ENCODE measurements around the gene CDKN1C. TPM values are rescaled to one million over a fixed set of nuclear protein-coding genes. Genes with fewer than 3 reads are reported as not detected.

CDKN1C gene
- polyA plus RNA-seq, 1 of the 3 experiments (the other 2 are of a cell fraction): 1.6 TPM

GRCh38 chr11:2897048-2897447, 11.5 kb upstream of the CDKN1C start:
- Histone ChIP-seq H3K27ac (ENCODE audit: low read depth in 2 of 2, low read length in 1 of 2) (no peak overlapping the region), H3K27me3 (ENCODE audit: insufficient read depth) (no peaks in the 10 kb centered on the region), H3K9ac (no peak overlapping the region), H3K79me2 (ENCODE audit: insufficient read depth) (no peaks in the 10 kb centered on the region), H3K4me1 (ENCODE audit: control insufficient read depth in 1 of 2, insufficient read depth in 2 of 2, low read depth in 1 of 2, low read length in 1 of 2) (peaks cover 15 to 17% of the 10 kb centered on the region in 2 experiments; a peak in 3 of 4 replicates), H3K4me2 (no peak overlapping the region), H3K4me3 (ENCODE audit: low read depth in 2 of 2, low read length in 1 of 2) (no peak overlapping the region), H3K9me3 (no peaks in the 10 kb centered on the region), H2AFZ (ENCODE audit: low read depth) (no peak overlapping the region), H3F3A (replicated peaks; ENCODE audit: insufficient read depth) (peaks cover 7% of the 10 kb centered on the region), H4K20me1 (ENCODE audit: insufficient read depth) (no peaks in the 10 kb centered on the region), H3K36me3 (replicated peaks in 1 of 2; ENCODE audit: control insufficient read depth in 1 of 2, insufficient read depth in 2 of 2, low read length in 1 of 2) (no peaks in the 10 kb centered on the region), H3K9me2 (no peaks in the 10 kb centered on the region)
- CTCF ChIA-PET: interaction anchor here (16.8 kb wide), 1 partner anchor 360 kb away, joined by 1016 read pairs; no protein-coding TSS in a partner anchor
- WGBS (ENCODE audit: low lambda C conversion rate): no CpG with 5 or more reads among the region's 6 CpGs
- no peak for DNase-seq
- POLR2A ChIA-PET: no interaction called here
- no peak for TF ChIP-seq SMC3 (IDR thresholded peaks at IDR 0.05; ENCODE audit: low read depth, low read length)
- TF ChIP-seq, protein P1, sequence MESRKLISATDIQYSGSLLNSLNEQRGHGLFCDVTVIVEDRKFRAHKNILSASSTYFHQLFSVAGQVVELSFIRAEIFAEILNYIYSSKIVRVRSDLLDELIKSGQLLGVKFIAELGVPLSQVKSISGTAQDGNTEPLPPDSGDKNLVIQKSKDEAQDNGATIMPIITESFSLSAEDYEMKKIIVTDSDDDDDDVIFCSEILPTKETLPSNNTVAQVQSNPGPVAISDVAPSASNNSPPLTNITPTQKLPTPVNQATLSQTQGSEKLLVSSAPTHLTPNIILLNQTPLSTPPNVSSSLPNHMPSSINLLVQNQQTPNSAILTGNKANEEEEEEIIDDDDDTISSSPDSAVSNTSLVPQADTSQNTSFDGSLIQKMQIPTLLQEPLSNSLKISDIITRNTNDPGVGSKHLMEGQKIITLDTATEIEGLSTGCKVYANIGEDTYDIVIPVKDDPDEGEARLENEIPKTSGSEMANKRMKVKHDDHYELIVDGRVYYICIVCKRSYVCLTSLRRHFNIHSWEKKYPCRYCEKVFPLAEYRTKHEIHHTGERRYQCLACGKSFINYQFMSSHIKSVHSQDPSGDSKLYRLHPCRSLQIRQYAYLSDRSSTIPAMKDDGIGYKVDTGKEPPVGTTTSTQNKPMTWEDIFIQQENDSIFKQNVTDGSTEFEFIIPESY (IDR thresholded peaks at IDR 0.05; ENCODE audit: borderline replicate concordance, low read depth): no peak
- no peak for TF ChIP-seq MXI1 (IDR thresholded peaks at IDR 0.05; ENCODE audit: low read depth, low read length)
- no peak for TF ChIP-seq GABPA (IDR thresholded peaks at IDR 0.05; ENCODE audit: low read depth)

DNA sequence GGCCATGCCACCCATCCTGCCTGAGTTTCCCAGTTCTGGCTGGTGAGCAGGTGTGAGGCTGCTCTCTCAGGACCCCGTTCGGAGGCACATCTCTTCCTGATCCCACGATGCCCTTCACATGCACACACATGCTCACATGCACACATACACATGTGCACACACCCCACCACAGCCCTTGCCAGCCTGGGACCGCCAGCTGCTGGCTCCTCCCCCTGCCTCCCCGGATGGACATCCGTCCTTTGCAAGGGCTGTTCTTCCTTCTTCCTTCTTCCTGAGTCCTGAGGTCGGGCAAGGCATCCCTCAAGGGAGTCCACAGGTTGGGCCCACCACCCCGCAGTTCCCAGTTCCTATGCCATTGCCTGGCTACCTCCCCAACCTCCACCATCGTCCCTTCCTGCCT, 10.5 kb upstream of the CDKN1C start:
- no peaks in the 10 kb centered on the region for H3K79me2 ChIP-seq (ENCODE audit: insufficient read depth)
- CTCF ChIA-PET: interaction anchor here (1.6 to 16.8 kb wide), 2 partner anchors 359 to 476 kb away, joined by 7 to 1016 read pairs; no protein-coding TSS in a partner anchor
- POLR2A ChIA-PET: no interaction called here
- H3K4me2 ChIP-seq: no peak overlapping the region
- H3K9me3 ChIP-seq: no peaks in the 10 kb centered on the region
- H3K9ac ChIP-seq: no peak overlapping the region
- H3K27me3 ChIP-seq (ENCODE audit: insufficient read depth): no peaks in the 10 kb centered on the region
- H3K4me3 ChIP-seq (ENCODE audit: low read depth in 2 of 2, low read length in 1 of 2): no peak overlapping the region
- H4K20me1 ChIP-seq (ENCODE audit: insufficient read depth): no peaks in the 10 kb centered on the region
- no peaks in the 10 kb centered on the region for H3K9me2 ChIP-seq
- peaks cover 14 to 17% of the 10 kb centered on the region in 2 experiments; a peak in 3 of 4 replicates for H3K4me1 ChIP-seq (ENCODE audit: control insufficient read depth in 1 of 2, insufficient read depth in 2 of 2, low read depth in 1 of 2, low read length in 1 of 2)
- H3K27ac ChIP-seq (ENCODE audit: low read depth in 2 of 2, low read length in 1 of 2): no peak overlapping the region
- DNase-seq: no peak
- H3K36me3 ChIP-seq (replicated peaks in 1 of 2; ENCODE audit: control insufficient read depth in 1 of 2, insufficient read depth in 2 of 2, low read length in 1 of 2): no peaks in the 10 kb centered on the region
- TF ChIP-seq MEF2A (IDR thresholded peaks at IDR 0.05; ENCODE audit: borderline replicate concordance, low read depth): no peak
- TF ChIP-seq GABPA (IDR thresholded peaks at IDR 0.05; ENCODE audit: low read depth): no peak
- TF ChIP-seq, protein P1 (IDR thresholded peaks at IDR 0.05; ENCODE audit: borderline replicate concordance, low read depth): no peak
- no peak for TF ChIP-seq NFIC (IDR thresholded peaks at IDR 0.05; ENCODE audit: borderline replicate concordance)
- TF ChIP-seq EZH2phosphoT487 (IDR thresholded peaks at IDR 0.05; ENCODE audit: borderline replicate concordance, low read depth): no peak
- TF ChIP-seq RAD21 (IDR thresholded peaks at IDR 0.05; ENCODE audit: low read length): no peak
- TF ChIP-seq TAF1 (IDR thresholded peaks at IDR 0.05; ENCODE audit: borderline replicate concordance, low read depth, low read length): no peak
- no peak for TF ChIP-seq FOSL2 (IDR thresholded peaks at IDR 0.05; ENCODE audit: borderline replicate concordance, low read depth)
- TF ChIP-seq CHD2 (IDR thresholded peaks at IDR 0.05; ENCODE audit: low read length, partially characterized antibody): no peak
- TF ChIP-seq GATA2 (CRISPR knock-in tag; IDR thresholded peaks at IDR 0.05): no peak
- no peak for TF ChIP-seq IRF3 (IDR thresholded peaks at IDR 0.05; ENCODE audit: low read depth, low read length)
- TF ChIP-seq JUND (IDR thresholded peaks at IDR 0.05): no peak
- TF ChIP-seq SMC3 (IDR thresholded peaks at IDR 0.05; ENCODE audit: low read depth, low read length): no peak
- no peak for TF ChIP-seq RCOR1 (IDR thresholded peaks at IDR 0.05; ENCODE audit: low read length)
- TF ChIP-seq YY1 (IDR thresholded peaks at IDR 0.05; ENCODE audit: low read depth): no peak
- H2AFZ ChIP-seq (ENCODE audit: low read depth): no peak overlapping the region
- peaks cover 4% of the 10 kb centered on the region for H3F3A ChIP-seq (replicated peaks; ENCODE audit: insufficient read depth)
- 65% methylated on average over 7 of the region's 9 CpGs for WGBS (ENCODE audit: low lambda C conversion rate)

Data from SK-N-SH (cell line).